ENCODE data around the gene CHI3L1. TPM values are rescaled to one million over a fixed set of nuclear protein-coding genes. Genes with fewer than 3 reads are reported as not detected.

CHI3L1 gene
- total RNA-seq, 1 donor from 2014 or later = not detected

DNA sequence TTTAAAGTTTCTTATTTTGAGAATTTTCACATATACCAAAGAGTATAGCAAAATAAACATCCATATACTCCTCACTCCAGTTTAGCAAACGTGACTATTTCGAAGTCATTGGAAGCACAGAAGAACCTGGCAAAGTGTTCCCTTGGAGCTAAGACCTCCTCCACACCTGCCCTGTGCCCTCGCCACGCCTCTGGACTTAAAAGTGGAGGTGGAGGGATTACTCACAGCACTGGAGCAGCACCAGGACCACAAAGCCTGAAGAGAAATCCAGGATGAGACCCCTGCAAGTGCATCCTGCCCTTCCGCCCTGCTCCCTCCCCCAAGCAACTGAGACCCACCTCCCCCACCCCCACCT lies 436 bp downstream of the CHI3L1 start:
- Mint-ChIP-seq H3K36me3 (ENCODE audit: low read depth) (no peaks in the 10 kb centered on the region), H3K9me3 (ENCODE audit: low read depth) (no peaks in the 10 kb centered on the region), H3K27me3 (ENCODE audit: low read depth) (peaks cover 15% of the 10 kb centered on the region), H3K27ac (ENCODE audit: unreplicated experiment) (no peak overlapping the region), H3K4me1 (ENCODE audit: low read depth) (no peaks in the 10 kb centered on the region), H3K4me3 (ENCODE audit: unreplicated experiment) (no peak overlapping the region)
- TF ChIP-seq CTCF (IDR thresholded peaks at IDR 0.05) = no peak
- DNase-seq (ENCODE audit: low spot score) = no peak

- no peak for DNase-seq (ENCODE audit: low spot score)
- H3K4me3 Mint-ChIP-seq (ENCODE audit: unreplicated experiment) = no peak overlapping the region
- H3K27ac Mint-ChIP-seq (ENCODE audit: unreplicated experiment) = no peak overlapping the region
Measured at GRCh38 chr1:203185585-203185984, 919 bp downstream of the CHI3L1 start.

GRCh38 chr1:203185061-203185461 lies 1.4 kb downstream of the CHI3L1 start:
- H3K27ac Mint-ChIP-seq (ENCODE audit: unreplicated experiment) = no peak overlapping the region
- peaks cover 13% of the 10 kb centered on the region for H3K27me3 Mint-ChIP-seq (ENCODE audit: low read depth)
- no peak for DNase-seq (ENCODE audit: low spot score)
- TF ChIP-seq CTCF (IDR thresholded peaks at IDR 0.05) = no peak
- no peak overlapping the region for H3K4me3 Mint-ChIP-seq (ENCODE audit: unreplicated experiment)
- no peaks in the 10 kb centered on the region for H3K9me3 Mint-ChIP-seq (ENCODE audit: low read depth)
- no peaks in the 10 kb centered on the region for H3K36me3 Mint-ChIP-seq (ENCODE audit: low read depth)
- H3K4me1 Mint-ChIP-seq (ENCODE audit: low read depth) = no peaks in the 10 kb centered on the region

More at GRCh38 chr1:203185585-203185984, 919 bp downstream of the CHI3L1 start:
- H3K4me1 Mint-ChIP-seq (ENCODE audit: low read depth) = no peaks in the 10 kb centered on the region
- TF ChIP-seq CTCF (IDR thresholded peaks at IDR 0.05) = no peak
- H3K27me3 Mint-ChIP-seq (ENCODE audit: low read depth) = peaks cover 15% of the 10 kb centered on the region
- no peaks in the 10 kb centered on the region for H3K9me3 Mint-ChIP-seq (ENCODE audit: low read depth)
- H3K36me3 Mint-ChIP-seq (ENCODE audit: low read depth) = no peaks in the 10 kb centered on the region

- TF ChIP-seq CTCF (IDR thresholded peaks at IDR 0.05) = no peak
- no peak overlapping the region for H3K4me3 Mint-ChIP-seq (ENCODE audit: unreplicated experiment)
- H3K4me1 Mint-ChIP-seq (ENCODE audit: low read depth) = no peaks in the 10 kb centered on the region
- peaks cover 10% of the 10 kb centered on the region for H3K27me3 Mint-ChIP-seq (ENCODE audit: low read depth)
- no peaks in the 10 kb centered on the region for H3K9me3 Mint-ChIP-seq (ENCODE audit: low read depth)
- DNase-seq (ENCODE audit: low spot score) = no peak
- H3K36me3 Mint-ChIP-seq (ENCODE audit: low read depth) = no peaks in the 10 kb centered on the region
- H3K27ac Mint-ChIP-seq (ENCODE audit: unreplicated experiment) = no peak overlapping the region
Measured at GRCh38 chr1:203184467-203184866, 2.0 kb downstream of the CHI3L1 start.

GRCh38 chr1:203183828-203184227 lies 2.7 kb downstream of the CHI3L1 start:
- H3K27ac Mint-ChIP-seq (ENCODE audit: unreplicated experiment) = no peak overlapping the region
- DNase-seq (ENCODE audit: low spot score) = no peak
- no peaks in the 10 kb centered on the region for H3K4me1 Mint-ChIP-seq (ENCODE audit: low read depth)
- H3K9me3 Mint-ChIP-seq (ENCODE audit: low read depth) = no peaks in the 10 kb centered on the region
- TF ChIP-seq CTCF (IDR thresholded peaks at IDR 0.05) = no peak
- no peak overlapping the region for H3K4me3 Mint-ChIP-seq (ENCODE audit: unreplicated experiment)
- H3K27me3 Mint-ChIP-seq (ENCODE audit: low read depth) = peaks cover 10% of the 10 kb centered on the region
- no peaks in the 10 kb centered on the region for H3K36me3 Mint-ChIP-seq (ENCODE audit: low read depth)
